Fibroblast of lung (primary cell): ENCODE results near the gene PRR19.

Experiments used
- EZH2 ChIP-seq: IDR thresholded peaks from 2 replicates; pipeline ENCODE4 v1.5.1; 2012; ENCODE audit warnings: low read length, control low read depth, mild to moderate bottlenecking; ENCODE audit errors: missing control alignments
- TF ChIP-seq, protein P1 (sequence below), 2 donors: IDR thresholded peaks in 1 of 2; conservative IDR thresholded peaks in 1 of 2; 1 replicate in 1 of 2; 2 replicates in 1 of 2; pipeline ENCODE4 v1.5.1; 2011 to 2012; ENCODE audit warnings: low read length in 2 of 2, control low read depth in 1 of 2, inconsistent platforms in 1 of 2, low read depth in 1 of 2, mild to moderate bottlenecking in 1 of 2

DNA sequence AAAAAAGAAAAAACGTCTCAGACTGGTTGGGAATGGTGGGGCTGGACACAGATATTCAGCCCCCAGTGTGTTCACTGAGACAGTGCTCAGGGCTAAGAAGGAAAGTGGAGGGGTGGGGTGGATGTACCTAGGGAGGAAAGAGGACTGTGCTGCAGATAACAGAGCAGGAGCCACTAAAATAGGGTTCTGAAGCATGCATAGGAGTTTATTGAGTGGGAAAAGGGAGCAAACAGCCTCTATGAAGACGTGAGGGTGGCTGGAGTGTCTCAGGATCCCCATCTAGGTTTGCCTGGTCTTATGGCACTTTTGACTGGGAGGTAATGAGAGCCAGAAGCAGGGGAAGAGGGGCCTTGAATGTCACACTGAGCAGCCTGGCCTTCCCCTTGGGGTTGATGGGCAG lies 26.9 kb downstream of the PRR19 start:
- TF ChIP-seq, protein P1, sequence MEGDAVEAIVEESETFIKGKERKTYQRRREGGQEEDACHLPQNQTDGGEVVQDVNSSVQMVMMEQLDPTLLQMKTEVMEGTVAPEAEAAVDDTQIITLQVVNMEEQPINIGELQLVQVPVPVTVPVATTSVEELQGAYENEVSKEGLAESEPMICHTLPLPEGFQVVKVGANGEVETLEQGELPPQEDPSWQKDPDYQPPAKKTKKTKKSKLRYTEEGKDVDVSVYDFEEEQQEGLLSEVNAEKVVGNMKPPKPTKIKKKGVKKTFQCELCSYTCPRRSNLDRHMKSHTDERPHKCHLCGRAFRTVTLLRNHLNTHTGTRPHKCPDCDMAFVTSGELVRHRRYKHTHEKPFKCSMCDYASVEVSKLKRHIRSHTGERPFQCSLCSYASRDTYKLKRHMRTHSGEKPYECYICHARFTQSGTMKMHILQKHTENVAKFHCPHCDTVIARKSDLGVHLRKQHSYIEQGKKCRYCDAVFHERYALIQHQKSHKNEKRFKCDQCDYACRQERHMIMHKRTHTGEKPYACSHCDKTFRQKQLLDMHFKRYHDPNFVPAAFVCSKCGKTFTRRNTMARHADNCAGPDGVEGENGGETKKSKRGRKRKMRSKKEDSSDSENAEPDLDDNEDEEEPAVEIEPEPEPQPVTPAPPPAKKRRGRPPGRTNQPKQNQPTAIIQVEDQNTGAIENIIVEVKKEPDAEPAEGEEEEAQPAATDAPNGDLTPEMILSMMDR (conservative IDR thresholded peaks at IDR 0.05 in 1 of 2, IDR thresholded peaks at IDR 0.05 in 1 of 2; ENCODE audit: low read depth in 1 of 2, low read length in 2 of 2): no peak
- TF ChIP-seq EZH2: no peak
